ENCODE measurements around the gene PEMT. TPM values are rescaled to one million over a fixed set of nuclear protein-coding genes. Genes with fewer than 3 reads are reported as not detected.

The PEMT gene
- total and polyA plus RNA-seq, 9 of the 15 experiments (the other 6 are each of a cell fraction or from before 2014, with no cell fraction given) = 1.4 to 36.4 (median 13.6) TPM

DNA sequence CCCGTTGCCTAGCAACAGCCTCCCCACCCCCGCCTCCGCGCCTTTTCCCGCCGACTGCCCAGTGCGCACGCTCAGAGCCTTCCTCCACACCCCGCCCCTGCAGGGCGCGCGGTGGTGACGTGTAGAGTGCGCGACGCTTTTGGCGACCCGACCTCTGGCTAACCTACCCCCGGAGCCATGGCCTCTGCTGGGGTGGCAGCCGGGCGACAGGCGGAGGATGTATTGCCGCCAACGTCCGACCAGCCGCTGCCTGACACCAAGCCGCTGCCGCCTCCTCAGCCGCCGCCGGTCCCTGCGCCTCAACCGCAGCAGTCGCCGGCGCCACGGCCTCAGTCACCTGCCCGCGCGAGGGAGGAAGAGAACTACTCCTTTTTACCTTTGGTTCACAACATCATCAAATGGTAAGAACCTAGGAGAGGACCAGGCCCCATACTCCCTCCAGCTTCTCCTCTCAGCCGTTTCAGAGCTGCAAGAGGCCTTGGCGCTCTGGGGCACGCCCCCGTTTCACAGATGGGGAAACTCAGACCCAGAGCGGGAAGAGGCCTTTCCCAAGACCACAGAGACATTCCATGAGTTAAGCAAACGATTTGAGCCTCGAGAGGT, 114.5 kb downstream of the PEMT start, which contains the start of gene MED9 (continued):
- TF ChIP-seq, protein P1, sequence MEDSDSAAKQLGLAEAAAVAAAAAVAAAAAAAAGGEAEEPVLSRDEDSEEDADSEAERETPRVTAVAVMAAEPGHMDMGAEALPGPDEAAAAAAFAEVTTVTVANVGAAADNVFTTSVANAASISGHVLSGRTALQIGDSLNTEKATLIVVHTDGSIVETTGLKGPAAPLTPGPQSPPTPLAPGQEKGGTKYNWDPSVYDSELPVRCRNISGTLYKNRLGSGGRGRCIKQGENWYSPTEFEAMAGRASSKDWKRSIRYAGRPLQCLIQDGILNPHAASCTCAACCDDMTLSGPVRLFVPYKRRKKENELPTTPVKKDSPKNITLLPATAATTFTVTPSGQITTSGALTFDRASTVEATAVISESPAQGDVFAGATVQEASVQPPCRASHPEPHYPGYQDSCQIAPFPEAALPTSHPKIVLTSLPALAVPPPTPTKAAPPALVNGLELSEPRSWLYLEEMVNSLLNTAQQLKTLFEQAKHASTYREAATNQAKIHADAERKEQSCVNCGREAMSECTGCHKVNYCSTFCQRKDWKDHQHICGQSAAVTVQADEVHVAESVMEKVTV (CRISPR knock-in tag; IDR thresholded peaks at IDR 0.05) = no peak
- TF ChIP-seq CREB1 (IDR thresholded peaks at IDR 0.05) = peak; percentile 97
- TF ChIP-seq CREB1 (CRISPR knock-in tag; IDR thresholded peaks at IDR 0.05) = peak; percentile 98
- no peak for TF ChIP-seq CHD2 (IDR thresholded peaks at IDR 0.05; ENCODE audit: low read depth, low read length)
- TF ChIP-seq PHF21A (IDR thresholded peaks at IDR 0.05; ENCODE audit: borderline replicate concordance, low read depth) = no peak
- TF ChIP-seq CAMTA2 (CRISPR knock-in tag; conservative IDR thresholded peaks at IDR 0.05) = no peak
- no peak for TF ChIP-seq OTX1 (CRISPR knock-in tag; IDR thresholded peaks at IDR 0.05)
- TF ChIP-seq, protein P2, sequence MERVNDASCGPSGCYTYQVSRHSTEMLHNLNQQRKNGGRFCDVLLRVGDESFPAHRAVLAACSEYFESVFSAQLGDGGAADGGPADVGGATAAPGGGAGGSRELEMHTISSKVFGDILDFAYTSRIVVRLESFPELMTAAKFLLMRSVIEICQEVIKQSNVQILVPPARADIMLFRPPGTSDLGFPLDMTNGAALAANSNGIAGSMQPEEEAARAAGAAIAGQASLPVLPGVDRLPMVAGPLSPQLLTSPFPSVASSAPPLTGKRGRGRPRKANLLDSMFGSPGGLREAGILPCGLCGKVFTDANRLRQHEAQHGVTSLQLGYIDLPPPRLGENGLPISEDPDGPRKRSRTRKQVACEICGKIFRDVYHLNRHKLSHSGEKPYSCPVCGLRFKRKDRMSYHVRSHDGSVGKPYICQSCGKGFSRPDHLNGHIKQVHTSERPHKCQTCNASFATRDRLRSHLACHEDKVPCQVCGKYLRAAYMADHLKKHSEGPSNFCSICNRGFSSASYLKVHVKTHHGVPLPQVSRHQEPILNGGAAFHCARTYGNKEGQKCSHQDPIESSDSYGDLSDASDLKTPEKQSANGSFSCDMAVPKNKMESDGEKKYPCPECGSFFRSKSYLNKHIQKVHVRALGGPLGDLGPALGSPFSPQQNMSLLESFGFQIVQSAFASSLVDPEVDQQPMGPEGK (CRISPR knock-in tag; IDR thresholded peaks at IDR 0.05; ENCODE audit: borderline replicate concordance) = no peak
- TF ChIP-seq RBM15 (IDR thresholded peaks at IDR 0.05; ENCODE audit: insufficient read depth, low read length) = no peak
- peak; percentile 44; the same call in 1 of the 2 replicates for TF ChIP-seq CXXC5 (CRISPR knock-in tag; IDR thresholded peaks at IDR 0.05)
- TF ChIP-seq ZNF444 (CRISPR knock-in tag; IDR thresholded peaks at IDR 0.05) = no peak
- TF ChIP-seq, protein P3, sequence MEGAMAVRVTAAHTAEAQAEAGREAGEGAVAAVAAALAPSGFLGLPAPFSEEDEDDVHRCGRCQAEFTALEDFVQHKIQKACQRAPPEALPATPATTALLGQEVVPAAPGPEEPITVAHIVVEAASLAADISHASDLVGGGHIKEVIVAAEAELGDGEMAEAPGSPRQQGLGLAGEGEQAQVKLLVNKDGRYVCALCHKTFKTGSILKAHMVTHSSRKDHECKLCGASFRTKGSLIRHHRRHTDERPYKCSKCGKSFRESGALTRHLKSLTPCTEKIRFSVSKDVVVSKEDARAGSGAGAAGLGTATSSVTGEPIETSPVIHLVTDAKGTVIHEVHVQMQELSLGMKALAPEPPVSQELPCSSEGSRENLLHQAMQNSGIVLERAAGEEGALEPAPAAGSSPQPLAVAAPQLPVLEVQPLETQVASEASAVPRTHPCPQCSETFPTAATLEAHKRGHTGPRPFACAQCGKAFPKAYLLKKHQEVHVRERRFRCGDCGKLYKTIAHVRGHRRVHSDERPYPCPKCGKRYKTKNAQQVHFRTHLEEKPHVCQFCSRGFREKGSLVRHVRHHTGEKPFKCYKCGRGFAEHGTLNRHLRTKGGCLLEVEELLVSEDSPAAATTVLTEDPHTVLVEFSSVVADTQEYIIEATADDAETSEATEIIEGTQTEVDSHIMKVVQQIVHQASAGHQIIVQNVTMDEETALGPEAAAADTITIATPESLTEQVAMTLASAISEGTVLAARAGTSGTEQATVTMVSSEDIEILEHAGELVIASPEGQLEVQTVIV (CRISPR knock-in tag; IDR thresholded peaks at IDR 0.05; ENCODE audit: borderline replicate concordance) = no peak
- no peak for TF ChIP-seq PTBP1 (IDR thresholded peaks at IDR 0.05; ENCODE audit: low read depth, low read length)
- 0 out of 2 replicates have a peak, but pooled peaks have one; percentile 46 for TF ChIP-seq KHSRP (IDR thresholded peaks at IDR 0.05)
- no peak for TF ChIP-seq CBX1 (IDR thresholded peaks at IDR 0.05; ENCODE audit: low read depth)
- no peak for TF ChIP-seq ZNF354B (CRISPR knock-in tag; IDR thresholded peaks at IDR 0.05)
- TF ChIP-seq, protein P4, sequence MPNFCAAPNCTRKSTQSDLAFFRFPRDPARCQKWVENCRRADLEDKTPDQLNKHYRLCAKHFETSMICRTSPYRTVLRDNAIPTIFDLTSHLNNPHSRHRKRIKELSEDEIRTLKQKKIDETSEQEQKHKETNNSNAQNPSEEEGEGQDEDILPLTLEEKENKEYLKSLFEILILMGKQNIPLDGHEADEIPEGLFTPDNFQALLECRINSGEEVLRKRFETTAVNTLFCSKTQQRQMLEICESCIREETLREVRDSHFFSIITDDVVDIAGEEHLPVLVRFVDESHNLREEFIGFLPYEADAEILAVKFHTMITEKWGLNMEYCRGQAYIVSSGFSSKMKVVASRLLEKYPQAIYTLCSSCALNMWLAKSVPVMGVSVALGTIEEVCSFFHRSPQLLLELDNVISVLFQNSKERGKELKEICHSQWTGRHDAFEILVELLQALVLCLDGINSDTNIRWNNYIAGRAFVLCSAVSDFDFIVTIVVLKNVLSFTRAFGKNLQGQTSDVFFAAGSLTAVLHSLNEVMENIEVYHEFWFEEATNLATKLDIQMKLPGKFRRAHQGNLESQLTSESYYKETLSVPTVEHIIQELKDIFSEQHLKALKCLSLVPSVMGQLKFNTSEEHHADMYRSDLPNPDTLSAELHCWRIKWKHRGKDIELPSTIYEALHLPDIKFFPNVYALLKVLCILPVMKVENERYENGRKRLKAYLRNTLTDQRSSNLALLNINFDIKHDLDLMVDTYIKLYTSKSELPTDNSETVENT (CRISPR knock-in tag; IDR thresholded peaks at IDR 0.05) = no peak
- no peak for TF ChIP-seq KLF6 (CRISPR knock-in tag; IDR thresholded peaks at IDR 0.05; ENCODE audit: borderline replicate concordance)
- TF ChIP-seq MTA2 (IDR thresholded peaks at IDR 0.05; ENCODE audit: low read depth) = no peak
- TF ChIP-seq BACH1 (tag; IDR thresholded peaks at IDR 0.05) = no peak
- peak; percentile 90 for TF ChIP-seq EGR1 (conservative IDR thresholded peaks at IDR 0.05)
- no peak for TF ChIP-seq ZNF76 (CRISPR knock-in tag; IDR thresholded peaks at IDR 0.05; ENCODE audit: borderline replicate concordance)
- TF ChIP-seq ASH1L (IDR thresholded peaks at IDR 0.05; ENCODE audit: borderline replicate concordance, low read depth, partially characterized antibody) = no peak

Data from K562 (cell line).